HCT116 (cell line): ENCODE measurements around the gene STIM2. TPM values are rescaled to one million over a fixed set of nuclear protein-coding genes. Genes with fewer than 3 reads are reported as not detected.

Experiments
- ATAC-seq: fragments of 200-7000 bp; cut with Tn5 transposase; 2 replicates; pipeline ENCODE4 v1.9.1; 2020; ENCODE audit warnings: mild to moderate bottlenecking, moderate library complexity
- BruUV-seq: library from RNA; stranded (reverse); fragments of 400-500 nt; replicated peaks from 2 replicates; lab custom pipeline; 2021; lab: Mats Ljungman, UMichigan
- CTCF ChIA-PET: fragments of 300-600 bp; sonication (Branson Sonifier 250); formaldehyde crosslinking; loops from one replicate; lab custom pipeline; 2021; ENCODE audit warnings: antibody characterized with exemption; lab: Charles Lee
- POLR2A ChIA-PET: fragments of 300-600, 350-600 bp; sonication (Branson Sonifier 250); formaldehyde crosslinking; loops from one replicate; lab custom pipeline; 2021; ENCODE audit warnings: antibody characterized with exemption; lab: Charles Lee
- RAD21 ChIA-PET, 2 experiments: fragments of 300-600 bp; sonication (Branson Sonifier 250); formaldehyde crosslinking; loops; one replicate each; lab custom pipeline; 2023; ENCODE audit warnings: low total read pairs in 2 of 2; ENCODE audit not compliant: uncharacterized antibody in 2 of 2, unreplicated experiment in 2 of 2, low non-redundant PET in 1 of 2; lab: Charles Lee
- DNase-seq: peaks from one replicate; pipeline ENCODE4 v3.0.0-alpha.2; 2010; ENCODE audit warnings: low read depth, low spot score
- H2AFZ ChIP-seq: fragments of 200-600 bp; shearing (Covaris generic), sonication (generic); 2 replicates; pipeline ENCODE4 v1.6.1; 2017; ENCODE audit warnings: low read depth, mixed run types, mixed read lengths, antibody characterized with exemption, low read length; ENCODE audit not compliant: poor library complexity, severe bottlenecking
- H3K27ac ChIP-seq: 2 replicates; pipeline ENCODE4 v1.5.1; 2012; ENCODE audit warnings: low read depth, low read length
- H3K27me3 ChIP-seq: fragments of 200-600 bp; sonication (generic); 2 replicates; pipeline ENCODE4 v1.6.1; 2016; ENCODE audit warnings: mixed run types, low read length, mixed read lengths; ENCODE audit not compliant: insufficient read depth
- H3K36me3 ChIP-seq, 2 experiments: fragments of 200-500 bp in 1 of 2; fragments of 200-600 bp in 1 of 2; sonication (Bioruptor generic) in 1 of 2; sonication (generic) in 1 of 2; 2 replicates each; pipeline versions ENCODE4 v1.5.1 to v1.6.1; 2014 to 2016; ENCODE audit warnings: low read length in 2 of 2, inconsistent platforms in 1 of 2, mixed read lengths in 1 of 2, mixed run types in 1 of 2; ENCODE audit not compliant: insufficient read depth in 2 of 2, control insufficient read depth in 1 of 2
- H3K4me1 ChIP-seq, 2 experiments: fragments of 200-600 bp in 1 of 2; sonication (generic) in 1 of 2; 2 replicates each; pipeline versions ENCODE4 v1.5.1 to v1.6.1; 2012 to 2017; ENCODE audit warnings: low read length in 2 of 2, inconsistent platforms in 1 of 2, mild to moderate bottlenecking in 1 of 2, mixed read lengths in 1 of 2, mixed run types in 1 of 2, moderate library complexity in 1 of 2; ENCODE audit not compliant: insufficient read depth in 2 of 2, control insufficient read depth in 1 of 2
- H3K4me2 ChIP-seq: fragments of 200-600 bp; sonication (generic); 2 replicates; pipeline ENCODE4 v1.6.1; 2017; ENCODE audit warnings: mixed run types, low read length, mixed read lengths
- H3K4me3 ChIP-seq, 2 experiments: fragments of 200-600 bp in 1 of 2; sonication (generic) in 1 of 2; replicated peaks in 1 of 2; 2 replicates each; pipeline ENCODE4 v1.5.1; 2011 to 2016; ENCODE audit warnings: low read length in 2 of 2, control low read depth in 1 of 2, low read depth in 1 of 2, mild to moderate bottlenecking in 1 of 2, mixed read lengths in 1 of 2, mixed run types in 1 of 2
- H3K79me2 ChIP-seq: fragments of 200-600 bp; sonication (generic); 2 replicates; pipeline ENCODE4 v1.6.1; 2017; ENCODE audit warnings: mild to moderate bottlenecking, mixed run types, low read length, moderate library complexity, mixed read lengths; ENCODE audit not compliant: insufficient read depth
- H3K9ac ChIP-seq: fragments of 200-600 bp; sonication (generic); 2 replicates; pipeline ENCODE4 v1.6.1; 2016; ENCODE audit warnings: low read length, mixed read lengths
- H3K9me2 ChIP-seq: fragments of 200-600 bp; sonication (generic), shearing (Covaris generic); 2 replicates; pipeline ENCODE4 v1.6.1; 2017; ENCODE audit warnings: mixed run types, mild to moderate bottlenecking, moderate library complexity; ENCODE audit not compliant: insufficient read depth
- H3K9me3 ChIP-seq, 2 experiments: fragments of 200-500 bp in 1 of 2; fragments of 200-600 bp in 1 of 2; sonication (Bioruptor generic) in 1 of 2; sonication (generic) in 1 of 2; 2 replicates each; pipeline ENCODE4 v1.6.1; 2014 to 2017; ENCODE audit warnings: low read length in 2 of 2, mixed read lengths in 2 of 2, inconsistent platforms in 1 of 2, low read depth in 1 of 2, mild to moderate bottlenecking in 1 of 2, mixed run types in 1 of 2, moderate library complexity in 1 of 2; ENCODE audit not compliant: control insufficient read depth in 1 of 2, insufficient read depth in 1 of 2
- H4K20me1 ChIP-seq: fragments of 200-600 bp; sonication (generic), shearing (Covaris generic); 2 replicates; pipeline ENCODE4 v1.6.1; 2017; ENCODE audit warnings: mixed run types, mild to moderate bottlenecking, moderate library complexity; ENCODE audit not compliant: insufficient read depth
- CBX3 ChIP-seq: IDR thresholded peaks from 2 replicates; pipeline ENCODE4 v1.6.1; 2012; ENCODE audit warnings: low read depth
- CEBPB ChIP-seq: IDR thresholded peaks from 2 replicates; pipeline ENCODE4 v1.6.1; 2012; ENCODE audit warnings: low read depth
- EGR1 ChIP-seq: IDR thresholded peaks from 2 replicates; pipeline ENCODE4 v1.6.1; 2012; ENCODE audit warnings: low read depth
- EZH2phosphoT487 ChIP-seq: fragments of 200-600 bp; IDR thresholded peaks from 2 replicates; pipeline ENCODE4 v1.6.1; 2018; ENCODE audit warnings: antibody characterized with exemption, borderline replicate concordance
- POLR2A ChIP-seq: IDR thresholded peaks from 2 replicates; pipeline ENCODE4 v1.7.0; 2011; ENCODE audit warnings: borderline replicate concordance; ENCODE audit not compliant: insufficient read depth, insufficient read length; ENCODE audit errors: extremely low read depth
- RAD21 ChIP-seq: IDR thresholded peaks from 2 replicates; pipeline ENCODE4 v1.6.1; 2012; ENCODE audit warnings: low read depth, mild to moderate bottlenecking
- SP1 ChIP-seq: IDR thresholded peaks from 2 replicates; pipeline ENCODE4 v1.6.1; 2012; ENCODE audit warnings: low read depth
- SRF ChIP-seq: IDR thresholded peaks from 2 replicates; pipeline ENCODE4 v1.6.1; 2012; ENCODE audit warnings: low read depth
- ZFX ChIP-seq: fragments of 450-650 bp; IDR thresholded peaks from 2 replicates; pipeline ENCODE4 v1.6.1; 2017
- ZNF274 ChIP-seq: fragments of 200-500 bp; sonication (Bioruptor generic); IDR thresholded peaks from 2 replicates; pipeline ENCODE4 v1.6.1; 2014; ENCODE audit warnings: mild to moderate bottlenecking, low read depth, low read length, inconsistent platforms
- intact Hi-C: fragments of 100-400 bp; cut with micrococcal nuclease; formaldehyde crosslinking; loops from 2 replicates; pipeline ENCODE4 v1.10.0; 2022
- total RNA-seq: library from RNA; stranded (reverse); gene quantifications from one replicate; pipeline ENCODE4 v1.2.1, GENCODE V29; 2021; ENCODE audit not compliant: unreplicated experiment
- TF ChIP-seq, protein P1 (sequence below): IDR thresholded peaks from 2 replicates; pipeline ENCODE4 v1.6.1; 2012
- TF ChIP-seq, protein P2 (sequence below): IDR thresholded peaks from 2 replicates; pipeline ENCODE4 v1.6.1; 2011; ENCODE audit warnings: mild to moderate bottlenecking, low read length, moderate library complexity; ENCODE audit not compliant: insufficient replicate concordance; ENCODE audit errors: extremely low read depth
- TF ChIP-seq, protein P3 (sequence below), 3 experiments: fragments of 200-600 bp in 1 of 3; sonication (generic) in 1 of 3; IDR thresholded peaks in 2 of 3; conservative IDR thresholded peaks in 1 of 3; 2 replicates each; pipeline ENCODE4 v1.5.1; 2012 to 2017; ENCODE audit warnings: low read depth in 2 of 3, low read length in 2 of 3, antibody characterized with exemption in 1 of 3, borderline replicate concordance in 1 of 3, control low read depth in 1 of 3, mild to moderate bottlenecking in 1 of 3, mixed read lengths in 1 of 3, mixed run types in 1 of 3, moderate library complexity in 1 of 3; ENCODE audit not compliant: insufficient read depth in 1 of 3

Gene STIM2
- total RNA-seq, 1 experiment from 2014 or later: 65.9 TPM

DNA sequence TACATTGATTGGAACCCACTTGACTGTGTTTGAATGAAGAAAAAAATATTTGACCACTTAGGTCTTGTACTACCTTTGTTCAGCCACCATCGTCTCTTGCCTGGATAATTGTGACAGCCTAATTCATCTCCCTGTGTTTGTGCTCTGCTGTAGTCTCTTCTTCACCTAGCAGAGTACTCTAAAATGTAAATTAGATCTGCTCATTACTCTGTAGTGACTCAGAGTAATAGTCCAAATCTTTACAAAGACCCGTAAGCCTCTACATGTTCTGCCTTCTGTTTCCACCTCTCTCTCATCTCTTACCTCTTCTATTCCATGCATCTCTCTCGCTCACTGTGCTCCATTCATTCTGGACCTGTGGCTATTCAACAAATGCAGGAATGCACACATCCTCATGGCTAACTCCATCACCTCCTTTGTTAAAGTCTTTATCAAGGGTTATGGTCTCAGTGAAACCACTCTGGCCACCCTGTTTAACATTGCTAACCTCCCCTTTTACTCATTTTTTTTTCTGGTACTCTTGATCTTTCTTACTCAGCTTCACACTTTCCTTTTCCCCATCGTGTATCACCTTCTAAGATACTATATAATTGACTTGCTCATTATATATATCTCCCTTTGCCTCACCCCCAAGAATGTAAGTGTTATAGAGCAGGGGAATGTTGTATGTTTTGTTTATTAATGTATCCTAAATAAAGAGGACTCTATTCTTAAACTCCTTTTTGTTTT is 98.4 kb downstream of the STIM2 start:
- no peak for TF ChIP-seq POLR2A
- no peak overlapping the region for H3K27ac ChIP-seq
- no peaks in the 10 kb centered on the region for H3K36me3 ChIP-seq
- no peaks in the 10 kb centered on the region for H3K9me2 ChIP-seq
- H3K4me1 ChIP-seq: no peaks in the 10 kb centered on the region
- H3K79me2 ChIP-seq: no peaks in the 10 kb centered on the region
- no peak for DNase-seq
- ChIA-PET CTCF (no interaction called here), POLR2A (no interaction called here), RAD21 (no interaction called here)
- no peak overlapping the region for H3K4me3 ChIP-seq
- H4K20me1 ChIP-seq: 0 out of 2 replicates have a peak, but pooled peaks cover 5% of the 10 kb centered on the region
- BruUV-seq: no TSS peak
- ATAC-seq: no peak
- H3K4me2 ChIP-seq: no peak overlapping the region
- intact Hi-C loops: no loop called here
- no peaks in the 10 kb centered on the region for H3K9me3 ChIP-seq
- no peak overlapping the region for H2AFZ ChIP-seq
- no peak overlapping the region for H3K9ac ChIP-seq
- H3K27me3 ChIP-seq: no peaks in the 10 kb centered on the region

DNA sequence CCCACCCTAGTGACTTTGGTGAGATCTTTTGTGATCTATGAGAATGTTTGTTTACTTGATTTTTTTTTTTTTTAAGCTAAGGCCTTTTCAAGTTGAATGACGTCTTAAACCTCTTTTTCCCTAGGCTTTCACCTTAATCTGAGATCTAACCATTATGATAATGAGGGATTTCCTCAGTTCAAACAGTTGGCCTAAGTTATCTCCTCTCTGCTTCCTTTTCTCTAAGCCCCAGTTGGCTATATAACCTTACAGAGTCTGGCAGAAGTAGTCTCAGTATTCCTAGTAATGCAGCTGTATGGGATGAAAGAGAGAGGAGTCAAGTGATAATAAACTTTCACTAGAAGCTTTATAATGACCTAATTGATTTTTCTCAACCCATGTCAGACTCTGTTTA is 99.0 kb downstream of the STIM2 start:
- no peak overlapping the region for H3K4me3 ChIP-seq
- no peaks in the 10 kb centered on the region for H3K36me3 ChIP-seq
- H3K79me2 ChIP-seq: no peaks in the 10 kb centered on the region
- no TSS peak for BruUV-seq
- ChIA-PET CTCF (no interaction called here), RAD21 (no interaction called here), POLR2A (no interaction called here)
- no peak overlapping the region for H3K4me2 ChIP-seq
- H4K20me1 ChIP-seq: 0 out of 2 replicates have a peak, but pooled peaks cover 5% of the 10 kb centered on the region
- no peak overlapping the region for H2AFZ ChIP-seq
- H3K9ac ChIP-seq: no peak overlapping the region
- no peak for ATAC-seq
- H3K9me2 ChIP-seq: no peaks in the 10 kb centered on the region
- no peak overlapping the region for H3K27ac ChIP-seq
- DNase-seq: no peak
- intact Hi-C loops: no loop called here
- no peaks in the 10 kb centered on the region for H3K4me1 ChIP-seq
- TF ChIP-seq, protein P1, sequence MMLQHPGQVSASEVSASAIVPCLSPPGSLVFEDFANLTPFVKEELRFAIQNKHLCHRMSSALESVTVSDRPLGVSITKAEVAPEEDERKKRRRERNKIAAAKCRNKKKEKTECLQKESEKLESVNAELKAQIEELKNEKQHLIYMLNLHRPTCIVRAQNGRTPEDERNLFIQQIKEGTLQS: no peak
- TF ChIP-seq SRF (no peak), SP1 (no peak), RAD21 (no peak), ZNF274 (no peak), CEBPB (no peak), CBX3 (no peak), EGR1 (no peak), ZFX (no peak), EZH2phosphoT487 (no peak)
- TF ChIP-seq, protein P2, sequence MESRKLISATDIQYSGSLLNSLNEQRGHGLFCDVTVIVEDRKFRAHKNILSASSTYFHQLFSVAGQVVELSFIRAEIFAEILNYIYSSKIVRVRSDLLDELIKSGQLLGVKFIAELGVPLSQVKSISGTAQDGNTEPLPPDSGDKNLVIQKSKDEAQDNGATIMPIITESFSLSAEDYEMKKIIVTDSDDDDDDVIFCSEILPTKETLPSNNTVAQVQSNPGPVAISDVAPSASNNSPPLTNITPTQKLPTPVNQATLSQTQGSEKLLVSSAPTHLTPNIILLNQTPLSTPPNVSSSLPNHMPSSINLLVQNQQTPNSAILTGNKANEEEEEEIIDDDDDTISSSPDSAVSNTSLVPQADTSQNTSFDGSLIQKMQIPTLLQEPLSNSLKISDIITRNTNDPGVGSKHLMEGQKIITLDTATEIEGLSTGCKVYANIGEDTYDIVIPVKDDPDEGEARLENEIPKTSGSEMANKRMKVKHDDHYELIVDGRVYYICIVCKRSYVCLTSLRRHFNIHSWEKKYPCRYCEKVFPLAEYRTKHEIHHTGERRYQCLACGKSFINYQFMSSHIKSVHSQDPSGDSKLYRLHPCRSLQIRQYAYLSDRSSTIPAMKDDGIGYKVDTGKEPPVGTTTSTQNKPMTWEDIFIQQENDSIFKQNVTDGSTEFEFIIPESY: no peak
- TF ChIP-seq, protein P3, sequence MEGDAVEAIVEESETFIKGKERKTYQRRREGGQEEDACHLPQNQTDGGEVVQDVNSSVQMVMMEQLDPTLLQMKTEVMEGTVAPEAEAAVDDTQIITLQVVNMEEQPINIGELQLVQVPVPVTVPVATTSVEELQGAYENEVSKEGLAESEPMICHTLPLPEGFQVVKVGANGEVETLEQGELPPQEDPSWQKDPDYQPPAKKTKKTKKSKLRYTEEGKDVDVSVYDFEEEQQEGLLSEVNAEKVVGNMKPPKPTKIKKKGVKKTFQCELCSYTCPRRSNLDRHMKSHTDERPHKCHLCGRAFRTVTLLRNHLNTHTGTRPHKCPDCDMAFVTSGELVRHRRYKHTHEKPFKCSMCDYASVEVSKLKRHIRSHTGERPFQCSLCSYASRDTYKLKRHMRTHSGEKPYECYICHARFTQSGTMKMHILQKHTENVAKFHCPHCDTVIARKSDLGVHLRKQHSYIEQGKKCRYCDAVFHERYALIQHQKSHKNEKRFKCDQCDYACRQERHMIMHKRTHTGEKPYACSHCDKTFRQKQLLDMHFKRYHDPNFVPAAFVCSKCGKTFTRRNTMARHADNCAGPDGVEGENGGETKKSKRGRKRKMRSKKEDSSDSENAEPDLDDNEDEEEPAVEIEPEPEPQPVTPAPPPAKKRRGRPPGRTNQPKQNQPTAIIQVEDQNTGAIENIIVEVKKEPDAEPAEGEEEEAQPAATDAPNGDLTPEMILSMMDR (IDR thresholded peaks at IDR 0.05 in 2 of 3, conservative IDR thresholded peaks at IDR 0.05 in 1 of 3; ENCODE audit: borderline replicate concordance in 1 of 3, insufficient read depth in 1 of 3, low read depth in 2 of 3, low read length in 2 of 3): no peak
- TF ChIP-seq, all 23 proteins: peak for 0
- Histone ChIP-seq H3K27me3 (no peaks in the 10 kb centered on the region), H3K9me3 (no peaks in the 10 kb centered on the region)
